ENCODE measurements around the gene AGTRAP.

Gene AGTRAP

GRCh38 chr1:11722538-11722937 lies 13.4 kb upstream of the AGTRAP start:
- Histone ChIP-seq H3K36me3 (ENCODE audit: control insufficient read depth in 2 of 2, insufficient read depth in 1 of 2, low read length in 2 of 2) (no peaks in the 10 kb centered on the region), H3K4me3 (ENCODE audit: low read depth, low read length) (no peak overlapping the region), H3K4me1 (ENCODE audit: control insufficient read depth, insufficient read depth, low read length) (no peaks in the 10 kb centered on the region), H3K9me3 (ENCODE audit: control insufficient read depth, insufficient read depth, low read depth, low read length) (no peaks in the 10 kb centered on the region), H3K27ac (ENCODE audit: extremely low read depth, low read depth, low read length) (no peak overlapping the region)
- POLR2A ChIA-PET, result interaction anchor here (0.7 kb wide), 1 partner anchor 83 kb away, joined by 4 read pairs; the partner anchor contains the start of genes CLCN6 and MTHFR
- TF ChIP-seq ZNF621 (tag by site-specific recombination; IDR thresholded peaks at IDR 0.05), result no peak
- CTCF ChIA-PET, result interaction anchor here (1.0 to 4.5 kb wide), 5 partner anchors 59 to 172 kb away, joined by 3 to 38 read pairs (median 3); partner anchors contain the start of gene FBXO6

GRCh38 chr1:11725616-11726015 lies 10.3 kb upstream of the AGTRAP start:
- Histone ChIP-seq H3K27ac (ENCODE audit: extremely low read depth, low read depth, low read length) (no peak overlapping the region), H3K36me3 (ENCODE audit: control insufficient read depth in 2 of 2, insufficient read depth in 1 of 2, low read length in 2 of 2) (no peaks in the 10 kb centered on the region), H3K9me3 (ENCODE audit: control insufficient read depth, insufficient read depth, low read depth, low read length) (no peaks in the 10 kb centered on the region), H3K4me3 (ENCODE audit: low read depth, low read length) (no peak overlapping the region), H3K4me1 (ENCODE audit: control insufficient read depth, insufficient read depth, low read length) (no peaks in the 10 kb centered on the region)
- TF ChIP-seq ZNF48 (tag by site-specific recombination; IDR thresholded peaks at IDR 0.05) (no peak), ZNF114 (tag by site-specific recombination; IDR thresholded peaks at IDR 0.05) (no peak), BCL11B (tag by site-specific recombination; IDR thresholded peaks at IDR 0.05; ENCODE audit: low read depth) (no peak), ZNF513 (tag by site-specific recombination; IDR thresholded peaks at IDR 0.05) (no peak), ZNF132 (tag by site-specific recombination; IDR thresholded peaks at IDR 0.05; ENCODE audit: borderline replicate concordance) (no peak), ZNF558 (tag by site-specific recombination; IDR thresholded peaks at IDR 0.05) (no peak), ZNF280C (tag by site-specific recombination; IDR thresholded peaks at IDR 0.05) (no peak), ZNF266 (tag by site-specific recombination; IDR thresholded peaks at IDR 0.05; ENCODE audit: low read depth) (no peak), ZNF394 (tag by site-specific recombination; IDR thresholded peaks at IDR 0.05; ENCODE audit: borderline replicate concordance) (no peak), ZNF133 (tag by site-specific recombination; IDR thresholded peaks at IDR 0.05) (no peak), ZNF10 (tag by site-specific recombination; IDR thresholded peaks at IDR 0.05) (no peak), ZNF311 (tag by site-specific recombination; IDR thresholded peaks at IDR 0.05; ENCODE audit: borderline replicate concordance) (no peak), ZNF398 (tag by site-specific recombination; IDR thresholded peaks at IDR 0.05) (no peak), ZNF449 (tag by site-specific recombination; IDR thresholded peaks at IDR 0.05) (no peak), ZBTB20 (tag by site-specific recombination; IDR thresholded peaks at IDR 0.05) (no peak)
- ChIA-PET POLR2A (no interaction called here), CTCF (interaction anchor here (0.6 to 1.0 kb wide), 2 partner anchors 63 to 689 kb away, joined by 3 to 4 read pairs; no protein-coding TSS in a partner anchor)
